HepG2 (cell line): ENCODE results near the gene C14orf132. TPM values are rescaled to one million over a fixed set of nuclear protein-coding genes. Genes with fewer than 3 reads are reported as not detected.
A peak's percentile ranks its signal among the peaks of the same experiment; 100 is the strongest.

Experiments
- DR1 ChIP-seq: sonication (generic); formaldehyde crosslinking; IDR thresholded peaks from 2 replicates; pipeline ENCODE4 v1.8.0; 2021; ENCODE audit warnings: mild to moderate bottlenecking, missing genetic modification reagents, inconsistent platforms
- HNRNPLL ChIP-seq: fragments of 200-400 bp; formaldehyde crosslinking; IDR thresholded peaks from 2 replicates; pipeline ENCODE4 v1.6.1; 2017; ENCODE audit warnings: mild to moderate bottlenecking, low read depth, low read length; ENCODE audit not compliant: poor library complexity, severe bottlenecking
- HNRNPUL1 ChIP-seq: fragments of 200-400 bp; formaldehyde crosslinking; IDR thresholded peaks from 2 replicates; pipeline ENCODE4 v1.6.1; 2017; ENCODE audit warnings: low read depth, mild to moderate bottlenecking, low read length, moderate library complexity
- HOXA5 ChIP-seq: sonication (generic); formaldehyde crosslinking; IDR thresholded peaks from 2 replicates; pipeline ENCODE4 v1.4.0; 2020; ENCODE audit warnings: missing genetic modification reagents
- NR2F1 ChIP-seq, 2 experiments: fragments of 450-650 bp in 1 of 2; formaldehyde crosslinking in 1 of 2; IDR thresholded peaks; 2 replicates each; pipeline versions ENCODE4 v1.5.0 to v1.6.1; 2016 to 2020; ENCODE audit warnings: mild to moderate bottlenecking in 1 of 2, missing compliant biosample characterization in 1 of 2, missing genetic modification reagents in 1 of 2, moderate library complexity in 1 of 2
- PAXIP1 ChIP-seq: sonication (generic); formaldehyde crosslinking; conservative IDR thresholded peaks from 2 replicates; pipeline ENCODE4 v1.4.0; 2020; ENCODE audit warnings: mild to moderate bottlenecking, missing genetic modification reagents, moderate library complexity
- PBX2 ChIP-seq: IDR thresholded peaks from 2 replicates; pipeline ENCODE4 v1.6.1; 2016; ENCODE audit warnings: control low read depth
- REXO4 ChIP-seq: sonication (generic); formaldehyde crosslinking; IDR thresholded peaks from 2 replicates; pipeline ENCODE4 v1.8.0; 2022; ENCODE audit warnings: missing genetic modification reagents, mild to moderate bottlenecking, borderline replicate concordance
- SALL1 ChIP-seq: sonication (generic); formaldehyde crosslinking; IDR thresholded peaks from 2 replicates; pipeline ENCODE4 v1.8.0; 2022; ENCODE audit warnings: mild to moderate bottlenecking, missing genetic modification reagents
- SIN3A ChIP-seq: IDR thresholded peaks from 2 replicates; pipeline ENCODE4 v1.6.1; 2011; ENCODE audit warnings: low read depth, mild to moderate bottlenecking, control low read depth, low read length, borderline replicate concordance
- SKI ChIP-seq: fragments of 450-650 bp; IDR thresholded peaks from one replicate; pipeline ENCODE4 v1.6.1; 2018; ENCODE audit warnings: mild to moderate bottlenecking; ENCODE audit not compliant: partially characterized antibody
- SNAI1 ChIP-seq: sonication (generic); formaldehyde crosslinking; IDR thresholded peaks from 2 replicates; pipeline ENCODE4 v1.5.0; 2020; ENCODE audit warnings: mild to moderate bottlenecking, missing genetic modification reagents, borderline replicate concordance
- SP5 ChIP-seq: IDR thresholded peaks from 2 replicates; pipeline ENCODE4 v1.6.1; 2016; ENCODE audit warnings: low read depth, borderline replicate concordance
- ZBTB7B ChIP-seq: sonication (generic); formaldehyde crosslinking; IDR thresholded peaks from 2 replicates; pipeline ENCODE4 v1.4.0; 2020; ENCODE audit warnings: missing genetic modification reagents
- ZIK1 ChIP-seq: sonication (generic); formaldehyde crosslinking; IDR thresholded peaks from 2 replicates; pipeline ENCODE4 v1.5.0; 2020; ENCODE audit warnings: mild to moderate bottlenecking, low read depth, missing genetic modification reagents, borderline replicate concordance
- ZNF225 ChIP-seq: sonication (generic); formaldehyde crosslinking; IDR thresholded peaks from 2 replicates; pipeline ENCODE4 v1.4.0; 2020; ENCODE audit warnings: mild to moderate bottlenecking, missing genetic modification reagents
- ZNF512 ChIP-seq: sonication (generic); formaldehyde crosslinking; IDR thresholded peaks from 2 replicates; pipeline ENCODE4 v1.4.0; 2020; ENCODE audit warnings: mild to moderate bottlenecking, missing genetic modification reagents
- ZNF569 ChIP-seq: sonication (generic); formaldehyde crosslinking; IDR thresholded peaks from 2 replicates; pipeline ENCODE4 v1.5.0; 2020; ENCODE audit warnings: mild to moderate bottlenecking, missing genetic modification reagents, moderate library complexity, borderline replicate concordance
- ZNF746 ChIP-seq: sonication (generic); formaldehyde crosslinking; IDR thresholded peaks from 2 replicates; pipeline ENCODE4 v1.8.0; 2022; ENCODE audit warnings: mild to moderate bottlenecking, missing genetic modification reagents
- ZNF75D ChIP-seq: sonication (generic); formaldehyde crosslinking; IDR thresholded peaks from 2 replicates; pipeline ENCODE4 v1.8.1; 2023; ENCODE audit warnings: missing genetic modification reagents, mild to moderate bottlenecking, borderline replicate concordance
- ZNF773 ChIP-seq: sonication (generic); formaldehyde crosslinking; IDR thresholded peaks from 2 replicates; pipeline ENCODE4 v1.4.0; 2020; ENCODE audit warnings: missing genetic modification reagents, borderline replicate concordance
- ZNF788 ChIP-seq: sonication (generic); formaldehyde crosslinking; IDR thresholded peaks from 2 replicates; pipeline ENCODE4 v1.5.0; 2020; ENCODE audit warnings: mild to moderate bottlenecking, missing genetic modification reagents, borderline replicate concordance
- polyA plus RNA-seq, 8 experiments: library from polyadenylated mRNA; depleted of rRNA in 3 of 8; stranded (reverse) in 7 of 8; unstranded in 1 of 8; fragments of >200 nt; fragmentation: Illumina TruSeq in 4 of 8; extraction: Trizol in 4 of 8; gene quantifications; 2 replicates each; pipeline versions ENCODE4 v1.2.1 to v1.2.3, GENCODE V29; 2011 to 2016; ENCODE audit warnings: low read depth in 4 of 8, missing spikeins in 1 of 8, mixed read lengths in 1 of 8; ENCODE audit not compliant: insufficient read depth in 1 of 8
- total RNA-seq, 5 experiments: library from RNA; depleted of rRNA; stranded (reverse); fragments of >200 nt; fragmentation: Illumina TruSeq; extraction: Trizol; gene quantifications; 2 replicates each; pipeline ENCODE4 v1.2.3, GENCODE V29; 2016; ENCODE audit warnings: low read depth in 1 of 5
- TF ChIP-seq, protein P1 (sequence below): sonication (generic); formaldehyde crosslinking; IDR thresholded peaks from 2 replicates; pipeline ENCODE4 v1.5.0; 2020; ENCODE audit warnings: mild to moderate bottlenecking, missing genetic modification reagents

C14orf132 gene
- total and polyA plus RNA-seq, 2 of the 13 experiments (the other 11 are each of a cell fraction or from before 2014, with no cell fraction given) = 0.13 to 0.15 TPM

- peak; percentile 31 for TF ChIP-seq PAXIP1 (CRISPR knock-in tag)
- no peak for TF ChIP-seq REXO4 (CRISPR knock-in tag)
- TF ChIP-seq NR2F1 (CRISPR knock-in tag; IDR thresholded peaks at IDR 0.05) = no peak
- TF ChIP-seq HNRNPUL1 = no peak
- TF ChIP-seq, protein P1, sequence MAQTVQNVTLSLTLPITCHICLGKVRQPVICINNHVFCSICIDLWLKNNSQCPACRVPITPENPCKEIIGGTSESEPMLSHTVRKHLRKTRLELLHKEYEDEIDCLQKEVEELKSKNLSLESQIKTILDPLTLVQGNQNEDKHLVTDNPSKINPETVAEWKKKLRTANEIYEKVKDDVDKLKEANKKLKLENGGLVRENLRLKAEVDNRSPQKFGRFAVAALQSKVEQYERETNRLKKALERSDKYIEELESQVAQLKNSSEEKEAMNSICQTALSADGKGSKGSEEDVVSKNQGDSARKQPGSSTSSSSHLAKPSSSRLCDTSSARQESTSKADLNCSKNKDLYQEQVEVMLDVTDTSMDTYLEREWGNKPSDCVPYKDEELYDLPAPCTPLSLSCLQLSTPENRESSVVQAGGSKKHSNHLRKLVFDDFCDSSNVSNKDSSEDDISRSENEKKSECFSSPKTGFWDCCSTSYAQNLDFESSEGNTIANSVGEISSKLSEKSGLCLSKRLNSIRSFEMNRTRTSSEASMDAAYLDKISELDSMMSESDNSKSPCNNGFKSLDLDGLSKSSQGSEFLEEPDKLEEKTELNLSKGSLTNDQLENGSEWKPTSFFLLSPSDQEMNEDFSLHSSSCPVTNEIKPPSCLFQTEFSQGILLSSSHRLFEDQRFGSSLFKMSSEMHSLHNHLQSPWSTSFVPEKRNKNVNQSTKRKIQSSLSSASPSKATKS (CRISPR knock-in tag) = no peak
- no peak for TF ChIP-seq ZNF569 (CRISPR knock-in tag)
- TF ChIP-seq ZNF746 (CRISPR knock-in tag) = no peak
- no peak for TF ChIP-seq ZNF75D (CRISPR knock-in tag)
- no peak for TF ChIP-seq SP5 (CRISPR knock-in tag)
- TF ChIP-seq ZIK1 (CRISPR knock-in tag) = no peak
- no peak for TF ChIP-seq ZNF773 (CRISPR knock-in tag)
- no peak for TF ChIP-seq ZNF512 (CRISPR knock-in tag)
- 0 out of 2 replicates have a peak, but pooled peaks have one; percentile 15 for TF ChIP-seq ZNF788
- no peak for TF ChIP-seq ZNF225 (CRISPR knock-in tag)
- TF ChIP-seq PBX2 (CRISPR knock-in tag) = no peak
- TF ChIP-seq SALL1 = peak; percentile 37; the same call in 1 of the 2 replicates
- peak; percentile 4; the same call in 1 of the 2 replicates for TF ChIP-seq ZBTB7B (CRISPR knock-in tag)
- TF ChIP-seq SKI = no peak
- no peak for TF ChIP-seq DR1 (CRISPR knock-in tag)
- no peak for TF ChIP-seq HOXA5 (CRISPR knock-in tag)
- no peak for TF ChIP-seq SNAI1 (CRISPR knock-in tag)
- no peak for TF ChIP-seq HNRNPLL
- no peak for TF ChIP-seq SIN3A
Measured at GRCh38 chr14:96097752-96098151, 58.6 kb downstream of the C14orf132 start (continued).
